NOMO-1 (cell line): ENCODE results near the gene ABHD17B.
A peak's percentile ranks its signal among the peaks of the same experiment; 100 is the strongest.
"Not testable (repeated sequence)": the region's sequence is repeated elsewhere in the genome, so short reads cannot be mapped to it uniquely, and the experiment has no call there.

ENCODE experiments used
- DNase-seq, 2 experiments: peaks; one replicate each; lab custom pipeline; 2025; ENCODE audit not compliant: unreplicated experiment in 2 of 2; lab: John Stamatoyannopoulos, UW

ABHD17B gene

DNA sequence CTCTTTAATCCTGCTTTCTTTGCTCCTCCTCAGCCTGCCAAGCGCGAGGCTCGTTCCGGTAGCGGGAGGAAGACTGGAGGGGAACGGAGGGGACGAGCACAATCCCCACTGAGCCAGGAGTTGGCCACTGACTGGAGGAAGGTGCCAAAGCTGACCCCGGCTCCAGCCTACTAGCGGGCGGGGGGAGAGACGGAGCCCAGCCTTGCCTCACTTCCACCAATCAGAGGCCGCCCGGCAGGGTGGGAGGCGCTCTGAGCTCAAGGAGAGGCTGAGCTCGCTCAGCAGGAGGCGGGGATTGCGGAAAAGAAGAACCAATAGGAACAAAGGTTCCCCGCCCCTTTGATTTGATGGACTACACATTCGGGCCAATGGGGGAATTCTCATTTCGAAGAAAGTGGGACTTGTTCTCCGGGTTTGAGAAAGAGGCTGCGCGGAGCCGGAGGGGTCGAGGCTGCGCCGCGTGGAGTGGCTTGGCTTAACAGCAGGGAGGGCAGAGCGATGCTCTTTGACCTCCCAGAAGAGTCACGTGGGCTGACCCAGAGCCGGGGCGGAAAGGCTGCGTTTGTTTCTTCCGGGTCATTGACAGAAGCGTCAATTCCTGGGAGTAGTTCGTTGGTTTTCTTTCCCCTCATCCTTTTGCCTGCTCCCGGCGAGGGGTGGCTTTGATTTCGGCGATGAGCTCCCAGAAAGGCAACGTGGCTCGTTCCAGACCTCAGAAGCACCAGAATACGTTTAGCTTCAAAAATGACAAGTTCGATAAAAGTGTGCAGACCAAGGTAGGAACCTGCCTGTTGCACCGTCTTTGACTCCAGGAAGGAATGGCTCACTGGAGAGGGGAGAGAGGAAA lies at the start of gene ABHD17B, which contains the start of gene C9orf85:
Gene ABHD17B (minus strand): TSS at position 133 of the 847 bp plus-strand sequence. CDS start 36,113 bp downstream, outside the sequence.
Gene C9orf85 (plus strand): TSS at position 579 of the 847 bp plus-strand sequence. CDS start 96 bp downstream, at position 675.
- DNase-seq: peak; percentile 90 to 95

DNA sequence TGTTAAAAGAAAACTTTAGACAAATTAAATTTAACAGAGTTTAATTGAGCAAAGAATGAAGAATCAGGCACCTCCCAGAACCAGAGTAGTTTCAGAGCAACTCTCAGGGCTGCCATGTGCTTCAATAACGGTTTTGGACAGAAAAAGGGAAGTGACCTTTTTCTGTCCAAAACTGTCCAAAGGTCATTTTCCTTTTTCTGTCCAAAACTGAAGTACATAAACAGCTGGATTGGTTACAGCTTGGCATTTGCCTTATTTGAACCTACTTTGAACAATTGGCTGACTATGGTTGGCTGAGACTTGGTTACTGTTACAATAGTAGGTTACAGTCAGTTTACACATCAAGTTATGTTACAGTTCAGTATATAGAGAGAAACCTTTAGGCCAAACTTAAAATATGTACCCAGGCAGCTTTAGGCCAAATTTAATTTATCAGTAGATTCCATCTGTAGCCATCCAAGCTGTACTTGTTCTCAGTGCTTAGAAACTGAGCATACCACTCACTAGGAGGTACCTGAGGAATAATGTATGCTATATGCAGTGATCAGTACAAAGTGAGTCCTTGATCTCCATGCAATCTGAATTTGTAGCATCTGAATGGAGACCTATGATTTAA lies 44.4 kb upstream of the ABHD17B start:
- peak in 1 of 2 experiments; percentile 11 for DNase-seq

DNA sequence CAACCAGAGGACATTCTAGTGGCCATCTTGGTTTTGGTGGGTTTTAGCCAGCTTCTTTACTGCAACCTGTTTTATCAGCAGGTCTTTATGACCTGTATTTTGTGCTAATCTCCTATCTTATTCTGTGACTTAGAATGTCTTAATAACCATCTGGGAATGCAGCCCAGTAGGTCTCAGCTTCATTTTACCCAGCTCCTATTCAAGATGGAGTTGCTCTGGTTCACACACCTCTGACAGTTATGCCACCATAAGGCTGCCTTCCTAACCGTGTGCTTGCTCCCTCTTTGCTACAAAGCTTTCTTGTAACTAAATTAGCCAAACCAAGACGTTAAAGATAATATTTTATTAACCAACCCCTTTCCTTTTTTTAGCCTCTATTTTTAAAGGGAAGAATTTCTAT lies 43.7 kb upstream of the ABHD17B start:
- not testable (repeated sequence) for DNase-seq

DNA sequence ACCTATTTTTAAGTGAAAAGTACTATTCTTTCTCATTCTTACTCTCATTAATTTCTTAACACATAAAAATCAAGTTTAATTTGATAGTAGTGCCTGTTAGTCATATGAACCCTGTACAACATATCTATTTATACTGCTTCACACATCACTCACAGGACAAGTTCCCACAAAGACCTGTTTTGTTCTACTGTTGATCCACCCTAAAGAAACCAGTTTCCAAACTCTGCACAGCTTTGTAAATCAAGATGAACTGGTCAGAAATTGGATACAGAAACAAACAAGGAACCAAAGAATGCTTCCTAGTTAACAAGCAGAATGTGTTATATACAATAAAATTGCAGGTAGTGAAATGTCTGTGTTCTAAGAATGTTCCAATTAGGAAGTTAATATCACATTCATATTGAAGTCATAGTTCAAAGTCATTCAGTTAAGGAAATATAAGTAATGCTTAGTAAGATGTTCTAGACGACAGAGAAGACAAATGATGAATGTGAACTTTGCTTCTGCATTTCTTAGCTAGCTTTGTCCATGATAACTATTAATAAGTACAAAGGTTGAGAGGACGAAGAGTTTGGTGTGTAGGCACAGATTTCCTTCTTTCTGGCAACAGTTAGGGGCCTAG lies 33.9 kb upstream of the ABHD17B start:
- DNase-seq: no peak

DNA sequence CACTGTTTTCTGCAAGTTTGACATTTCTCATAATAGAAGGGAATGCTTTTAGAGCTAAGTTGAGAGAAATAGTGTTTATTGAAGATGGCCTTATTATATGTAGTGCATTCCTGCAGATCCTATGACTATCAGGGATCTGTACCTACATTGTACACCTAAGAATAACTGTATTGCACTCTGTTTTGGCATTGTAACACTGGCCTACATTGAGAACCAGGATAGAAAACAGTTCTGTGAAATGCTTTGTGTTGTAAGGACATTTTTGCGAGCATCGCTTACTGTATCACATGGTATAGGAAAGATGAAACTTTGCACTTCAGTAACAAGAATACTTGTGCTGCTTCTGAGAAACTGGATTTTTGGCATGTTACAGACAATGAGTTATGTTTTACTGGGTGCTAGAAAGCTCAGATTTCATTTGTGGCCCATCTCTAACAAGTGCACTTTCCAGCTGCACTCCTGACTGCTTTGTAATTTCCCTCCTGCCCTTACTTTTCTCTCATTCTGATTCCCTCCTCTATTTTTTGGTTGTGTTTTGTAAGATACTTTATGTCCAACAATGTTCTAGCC lies 31.1 kb upstream of the ABHD17B start:
- DNase-seq: no peak

DNA sequence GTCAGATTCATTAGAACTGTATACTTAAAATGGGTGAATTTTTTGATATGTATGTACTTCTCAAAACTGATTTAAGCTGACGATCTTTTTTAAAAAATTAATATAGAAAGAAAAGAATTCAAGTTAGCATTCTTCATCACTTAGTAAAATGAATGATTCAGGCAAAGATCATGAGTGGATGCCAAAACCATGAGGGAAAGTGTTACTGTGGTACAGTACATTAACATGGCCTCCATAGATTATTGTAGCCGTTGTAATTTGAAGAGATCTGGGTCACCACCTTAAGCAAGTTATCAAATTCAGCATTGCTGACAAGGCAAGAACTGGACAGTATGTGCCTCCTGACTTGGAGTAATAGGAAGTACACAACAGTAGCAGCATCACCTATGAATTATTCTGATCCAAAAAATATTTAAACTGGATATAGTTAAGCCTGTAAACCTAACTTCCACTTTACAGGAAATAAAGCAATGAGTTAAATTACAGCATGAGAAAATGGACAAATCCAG lies 30.1 kb upstream of the ABHD17B start:
- no peak for DNase-seq

DNA sequence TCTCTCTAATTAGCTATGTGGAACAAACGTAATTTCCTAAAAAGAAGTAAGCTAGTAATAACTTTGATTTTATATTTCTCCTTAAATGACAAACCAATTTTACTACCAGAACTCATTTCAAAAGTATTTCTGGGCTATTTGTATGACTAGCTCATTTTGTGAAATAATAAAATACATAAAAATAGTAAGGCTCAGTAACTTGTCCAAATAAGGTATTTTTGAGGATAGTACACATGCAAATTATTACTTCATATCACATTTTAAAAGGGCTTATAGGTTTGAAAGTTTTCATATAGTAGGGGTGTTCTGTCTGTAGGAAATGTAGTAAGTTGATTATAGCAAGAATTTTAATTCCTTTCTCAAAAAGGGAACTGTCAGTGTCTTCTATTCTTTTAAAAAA lies 26.9 kb upstream of the ABHD17B start:
- DNase-seq: no peak

DNA sequence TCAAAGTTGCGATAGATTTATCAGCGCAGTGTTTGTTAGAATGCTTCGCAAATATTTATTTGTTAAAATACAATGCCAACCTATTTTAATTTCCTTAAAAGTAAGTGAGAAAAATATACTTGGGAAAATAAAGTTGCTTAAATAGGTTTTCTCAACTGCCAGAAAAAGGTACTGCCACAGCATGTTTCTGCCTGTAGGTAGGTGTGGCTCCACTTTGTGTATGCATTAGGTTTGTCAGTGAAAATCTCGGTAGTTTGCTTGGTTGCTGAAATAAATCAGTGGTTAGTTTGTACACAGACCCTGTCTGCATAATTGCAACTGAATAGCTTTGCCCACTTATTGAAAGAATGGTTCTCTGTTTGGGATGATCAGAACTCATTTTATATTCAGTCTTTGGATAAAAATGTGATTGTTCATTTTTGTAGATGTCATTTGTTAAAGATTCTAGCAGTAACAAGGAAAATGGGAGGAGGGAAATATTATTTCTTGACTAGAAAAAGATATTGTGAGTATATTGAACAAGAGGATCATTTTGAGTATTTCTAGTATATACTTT lies 26.2 kb upstream of the ABHD17B start:
- DNase-seq: no peak

DNA sequence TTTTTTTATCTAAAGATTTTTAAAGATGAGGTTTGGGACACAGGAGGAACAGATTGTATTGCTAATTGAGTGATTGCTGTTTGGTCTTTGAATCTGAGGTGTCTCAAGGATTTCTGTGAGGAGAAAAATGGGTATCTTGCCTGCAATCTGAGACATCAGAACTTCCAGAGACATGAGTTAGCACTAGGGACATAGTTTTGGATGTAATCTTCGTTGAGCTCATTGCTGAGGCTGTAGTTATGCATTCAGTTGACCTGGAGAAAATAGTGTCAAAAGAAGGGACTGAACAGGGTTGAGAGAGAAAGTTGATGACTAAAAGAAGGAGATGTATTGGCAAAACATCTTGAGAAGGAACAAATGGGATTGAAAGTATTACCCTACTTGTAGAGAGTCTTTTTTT lies 25.1 kb upstream of the ABHD17B start:
- DNase-seq: no peak

DNA sequence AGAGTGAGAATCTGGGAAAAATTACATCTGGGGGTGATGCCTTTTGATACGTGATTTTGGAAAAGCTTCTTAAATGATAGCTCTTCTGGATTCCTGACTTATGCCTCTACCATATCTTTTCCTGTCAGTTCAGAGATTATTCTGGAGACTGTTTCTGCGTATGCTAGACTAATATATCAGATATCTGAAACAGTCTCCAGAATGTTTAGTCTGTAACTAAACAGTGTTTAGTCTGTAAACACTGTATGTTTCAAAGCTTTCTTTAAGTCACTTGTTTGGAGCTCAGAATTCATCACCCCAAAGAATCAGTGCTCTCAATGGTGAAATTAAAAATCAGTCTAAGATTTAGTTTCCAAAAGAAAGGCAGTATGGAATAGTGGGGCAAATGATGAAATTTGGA lies 20.2 kb upstream of the ABHD17B start:
- no peak for DNase-seq

DNA sequence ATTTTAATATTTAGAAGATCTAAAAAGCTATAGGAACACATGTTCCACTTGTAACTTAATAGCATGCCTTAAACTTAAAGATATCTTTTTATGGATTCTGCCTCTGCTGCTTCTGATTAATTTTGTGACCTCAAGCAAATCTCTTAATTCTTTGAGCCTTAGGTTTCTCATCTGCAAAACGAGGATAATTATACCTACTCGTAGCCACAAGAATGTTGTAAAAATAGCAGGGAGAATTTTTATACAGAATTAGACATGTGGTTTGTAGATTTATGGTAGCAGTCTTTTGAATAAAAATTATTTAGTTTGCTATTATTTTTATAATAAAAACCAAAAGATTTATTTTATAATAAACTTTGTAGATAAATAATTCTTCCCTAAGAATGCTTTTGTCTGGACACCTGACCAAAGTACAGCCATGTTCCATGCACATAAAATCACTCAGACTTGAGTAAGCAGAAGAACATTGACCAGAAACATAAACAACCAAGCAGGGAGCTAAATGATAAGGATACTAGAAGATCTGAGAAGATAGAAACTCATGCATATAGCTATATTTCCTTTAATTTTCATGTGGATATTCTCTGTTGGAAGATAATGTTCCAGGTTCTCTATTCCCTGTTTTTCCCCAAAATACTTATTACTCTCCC lies 18.9 kb upstream of the ABHD17B start:
- no peak for DNase-seq

DNA sequence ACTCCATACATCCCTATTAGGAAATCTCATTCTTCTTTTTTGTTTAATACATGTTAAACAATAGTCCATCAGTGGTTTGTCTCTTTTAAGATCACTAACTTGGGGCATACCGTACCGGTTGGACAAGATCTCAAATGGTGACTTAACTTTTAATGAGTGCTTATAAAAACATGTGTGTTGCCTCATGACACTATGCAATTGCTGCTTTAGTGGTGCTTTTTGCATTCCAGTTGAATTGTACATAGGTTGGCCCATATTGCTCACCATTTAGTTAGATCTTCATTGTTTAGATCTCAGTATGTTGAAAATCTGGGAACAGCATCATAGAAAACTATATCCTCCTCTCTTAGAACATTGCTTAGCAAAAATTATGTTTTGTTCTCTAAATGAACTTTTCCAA lies 18.2 kb upstream of the ABHD17B start:
- DNase-seq: no peak

DNA sequence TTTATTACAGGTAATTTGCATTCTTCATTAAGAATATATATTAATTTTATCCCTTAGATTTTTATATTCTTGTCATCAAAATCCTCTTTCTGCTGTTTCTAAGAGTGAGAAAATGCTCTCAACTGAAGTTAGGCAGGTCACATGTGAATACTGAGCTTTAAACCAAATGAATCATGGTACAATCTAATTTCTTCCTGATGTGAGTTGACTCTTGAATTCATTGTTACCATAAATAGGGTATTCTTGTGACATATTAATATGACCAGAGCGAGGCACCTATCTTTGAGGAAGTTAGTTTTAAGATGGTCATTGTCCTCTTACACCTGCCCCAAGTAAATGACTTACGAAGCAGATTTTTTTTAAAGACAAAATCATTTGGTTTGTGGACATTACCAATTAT lies 17.8 kb upstream of the ABHD17B start:
- no peak for DNase-seq

DNA sequence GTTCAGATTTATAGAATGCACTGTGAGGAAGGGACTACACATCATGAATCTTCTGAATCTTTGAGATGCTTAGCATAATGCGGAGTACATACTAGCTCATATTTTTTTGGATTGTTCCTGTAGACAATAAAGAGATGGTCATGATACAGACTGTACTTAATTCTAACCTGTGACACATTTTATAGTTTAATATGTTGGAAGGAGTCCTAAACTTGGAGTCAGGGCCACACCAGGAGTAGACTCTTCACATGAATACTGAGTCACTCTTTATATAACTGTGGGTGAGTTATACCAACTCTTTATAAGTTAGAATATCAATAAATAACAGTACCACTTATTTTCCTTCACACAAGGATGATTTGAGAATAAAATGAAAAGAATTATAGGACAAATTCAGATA lies 17.4 kb upstream of the ABHD17B start:
- DNase-seq: no peak

DNA sequence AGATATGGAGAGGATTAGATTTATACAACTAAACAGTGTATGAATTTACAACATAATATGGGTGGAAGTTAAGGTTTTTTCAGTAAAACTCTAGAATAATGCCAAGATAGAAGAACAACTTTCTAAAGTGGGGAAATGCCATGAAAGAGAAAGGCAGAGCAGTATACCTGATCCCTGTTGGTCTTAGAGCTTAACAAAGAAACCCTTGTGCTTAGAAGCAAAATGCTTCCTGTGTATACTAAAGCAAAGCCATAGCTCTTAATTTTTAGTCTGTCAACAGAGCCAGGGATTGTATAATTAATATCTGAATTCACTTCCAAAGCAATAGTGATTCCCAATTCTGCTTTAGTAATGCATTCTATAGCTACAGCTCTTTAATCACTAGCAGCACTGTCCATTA lies 14.8 kb upstream of the ABHD17B start:
- no peak for DNase-seq

DNA sequence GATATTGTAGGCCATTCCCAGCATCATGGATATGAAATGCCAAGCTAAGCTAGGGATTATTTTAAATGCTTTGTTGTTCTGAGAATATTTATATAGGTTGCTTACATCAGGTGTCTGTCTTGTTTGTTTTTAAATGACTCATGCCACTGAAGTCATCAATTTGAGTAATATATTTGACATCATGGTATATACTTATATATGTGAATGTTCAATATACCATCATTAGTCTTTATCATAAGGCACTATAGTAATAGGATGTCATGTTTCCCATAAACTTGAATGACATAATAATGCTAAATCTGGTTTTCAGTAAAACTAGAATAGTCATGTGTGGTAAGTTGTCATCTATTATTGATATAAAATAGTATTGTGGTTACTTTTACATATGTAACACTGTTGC lies 13.6 kb upstream of the ABHD17B start:
- DNase-seq: no peak

DNA sequence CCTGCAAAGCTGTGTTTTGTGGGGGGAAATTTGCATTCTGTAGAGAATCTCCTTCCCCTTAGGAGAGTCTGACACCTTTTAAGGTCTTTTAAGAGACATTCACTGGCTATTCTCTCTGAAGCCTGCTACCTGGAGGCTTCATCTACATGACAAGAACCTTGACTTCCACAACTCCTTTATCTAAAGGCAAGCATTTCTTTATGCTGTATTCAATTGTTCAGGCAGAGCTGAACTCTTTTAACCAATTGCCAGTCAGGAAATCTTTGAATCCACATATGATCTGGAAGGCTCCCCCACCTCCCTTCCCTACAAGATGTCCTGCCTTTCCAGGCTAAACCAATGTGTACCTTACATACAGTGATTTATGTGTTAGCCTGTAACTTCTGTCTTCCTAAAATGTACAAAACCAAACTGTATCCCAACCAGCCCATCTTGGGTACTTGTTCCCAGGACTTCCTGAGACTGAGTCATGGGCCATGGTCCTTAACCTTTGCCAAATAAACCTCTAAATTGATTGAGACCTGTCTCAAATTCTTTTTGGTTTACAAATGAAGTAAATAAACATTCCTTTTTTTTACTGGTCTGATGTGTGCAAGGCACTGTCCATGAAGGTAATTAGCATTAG lies 10.3 kb upstream of the ABHD17B start:
- DNase-seq: no peak

DNA sequence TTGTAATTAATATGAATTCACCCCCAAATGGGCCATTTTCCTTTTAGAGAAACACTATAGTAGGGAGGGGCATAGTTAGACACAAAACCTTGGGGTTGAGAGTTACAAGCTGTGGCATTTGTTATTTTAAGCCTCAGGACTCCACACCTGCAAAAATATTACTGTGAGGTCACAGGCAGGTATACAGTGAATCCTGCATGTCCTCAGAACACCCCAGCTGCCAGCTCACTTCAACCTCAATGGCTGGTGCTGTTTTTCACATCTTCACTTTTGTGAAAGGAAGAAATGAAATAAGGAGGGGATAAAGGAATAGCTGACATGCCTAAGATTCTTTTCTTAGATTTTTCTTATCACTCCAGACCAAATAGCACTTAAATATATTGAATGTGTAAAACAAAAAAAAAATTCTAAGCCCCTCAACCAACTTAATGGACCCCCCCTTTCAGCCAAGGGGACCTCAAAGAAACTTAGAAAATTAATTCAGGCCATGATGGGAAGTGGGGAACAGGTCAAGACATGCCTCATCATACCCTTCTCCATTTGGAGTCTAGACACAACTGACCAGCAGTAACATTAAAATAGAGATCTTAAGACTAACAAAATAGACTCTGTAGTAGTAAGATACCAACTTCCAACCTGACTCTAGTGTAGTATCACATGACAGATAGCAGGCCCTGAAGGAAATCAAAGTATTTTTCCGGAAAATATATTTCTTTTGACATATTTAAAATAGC lies 9.6 kb upstream of the ABHD17B start:
- DNase-seq: no peak

DNA sequence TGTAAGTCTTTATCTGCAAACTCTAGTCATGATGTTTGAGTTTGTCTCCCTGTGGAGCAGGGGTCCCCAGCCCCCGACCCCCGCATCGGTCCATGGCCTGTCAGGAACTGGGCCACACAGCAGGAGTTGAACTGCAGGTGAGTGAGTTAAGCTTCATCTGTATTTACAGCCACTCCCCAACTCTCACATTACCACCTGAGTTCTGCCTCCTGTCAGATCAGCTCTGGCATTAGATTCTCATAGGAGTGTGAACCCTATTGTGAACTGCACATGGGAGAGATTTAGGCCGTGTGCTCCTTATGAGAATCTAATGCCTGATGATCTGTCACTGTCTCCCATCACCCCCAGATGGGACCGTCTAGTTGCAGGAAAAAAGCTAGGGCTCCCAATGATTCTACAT lies 7.4 kb upstream of the ABHD17B start:
- no peak for DNase-seq
